GM12873 (cell line): ENCODE results near the gene MXI1.

Source experiments
- CTCF ChIP-seq: IDR thresholded peaks from 2 replicates; pipeline ENCODE4 v1.5.1; 2012; ENCODE audit warnings: low read depth, mild to moderate bottlenecking, moderate library complexity, low read length, control low read depth; ENCODE audit not compliant: insufficient read depth; ENCODE audit errors: missing control alignments

MXI1 gene

GRCh38 chr10:110174201-110174600 is 33.2 kb upstream of the MXI1 start:
- no peak for TF ChIP-seq CTCF

GRCh38 chr10:110174816-110175215 is 32.6 kb upstream of the MXI1 start:
- no peak for TF ChIP-seq CTCF

- TF ChIP-seq CTCF = no peak
Observed at GRCh38 chr10:110175406-110175805, 32.0 kb upstream of the MXI1 start.

GRCh38 chr10:110176141-110177030 is 31.0 kb upstream of the MXI1 start:
- TF ChIP-seq CTCF = no peak

GRCh38 chr10:110179220-110179619 is 28.2 kb upstream of the MXI1 start:
- TF ChIP-seq CTCF = no peak

GRCh38 chr10:110181451-110181850 is 26.0 kb upstream of the MXI1 start:
- no peak for TF ChIP-seq CTCF

- TF ChIP-seq CTCF = no peak
Observed at GRCh38 chr10:110181911-110182310, 25.5 kb upstream of the MXI1 start.
